Activated CD4-positive, alpha-beta T cell treated with anti-CD3 and anti-CD28 coated beads, Interleukin-2, amount 10 ng/mL, durations not matched to agents 7 days and 5 days (primary cell): ENCODE results near the gene HDAC2. TPM values are rescaled to one million over a fixed set of nuclear protein-coding genes. Genes with fewer than 3 reads are reported as not detected.
A peak's percentile ranks its signal among the peaks of the same experiment; 100 is the strongest.
"Not testable (repeated sequence)": the region's sequence is repeated elsewhere in the genome, so short reads cannot be mapped to it uniquely, and the experiment has no call there.

Experiments
- CTCF ChIA-PET: fragments of 350-600 bp; sonication (Branson Sonifier 250); formaldehyde crosslinking; loops from one replicate; lab custom pipeline; 2021; ENCODE audit warnings: antibody characterized with exemption; lab: Charles Lee
- POLR2A ChIA-PET: fragments of 350-600 bp; sonication (Branson Sonifier 250); formaldehyde crosslinking; loops from one replicate; lab custom pipeline; 2021; ENCODE audit warnings: antibody characterized with exemption; lab: Charles Lee
- DNase-seq: peaks from one replicate; pipeline ENCODE4 v3.0.0-alpha.2; 2020
- H3K27ac Mint-ChIP-seq: one replicate; pipeline ENCODE4 v1.8.0; 2021; ENCODE audit warnings: mild to moderate bottlenecking, moderate library complexity, mixed read lengths
- H3K27me3 Mint-ChIP-seq: one replicate; pipeline ENCODE4 v1.8.0; 2021; ENCODE audit warnings: mixed read lengths
- H3K36me3 Mint-ChIP-seq: one replicate; pipeline ENCODE4 v1.8.0; 2021; ENCODE audit warnings: low read depth, mixed read lengths
- H3K4me1 Mint-ChIP-seq: one replicate; pipeline ENCODE4 v1.8.0; 2021; ENCODE audit warnings: mixed read lengths
- H3K4me3 Mint-ChIP-seq: one replicate; pipeline ENCODE4 v1.8.0; 2021; ENCODE audit warnings: mild to moderate bottlenecking, moderate library complexity, mixed read lengths
- H3K9me3 Mint-ChIP-seq: one replicate; pipeline ENCODE4 v1.8.0; 2021; ENCODE audit warnings: mixed read lengths
- total RNA-seq, 2 experiments: library from RNA; stranded (reverse); gene quantifications; one replicate each; pipeline ENCODE4 v1.2.3, GENCODE V29; 2021

HDAC2 gene
- total RNA-seq, 2 experiments from 2014 or later = 63.8 to 64.4 TPM

- CTCF ChIA-PET = interaction anchor here (0.6 kb wide), 1 partner anchor 30 kb away, joined by 4 read pairs; no protein-coding TSS in a partner anchor
- H3K4me1 Mint-ChIP-seq = no peaks in the 10 kb centered on the region
- H3K36me3 Mint-ChIP-seq = no peaks in the 10 kb centered on the region
- no peak overlapping the region for H3K4me3 Mint-ChIP-seq
- H3K9me3 Mint-ChIP-seq = no peaks in the 10 kb centered on the region
- POLR2A ChIA-PET = no interaction called here
- DNase-seq = no peak
- peaks cover 29% of the 10 kb centered on the region for H3K27me3 Mint-ChIP-seq
- no peak overlapping the region for H3K27ac Mint-ChIP-seq
Measured at GRCh38 chr6:113997116-113997515, 26.2 kb upstream of the HDAC2 start.

GRCh38 chr6:113995634-113996033 is 24.7 kb upstream of the HDAC2 start:
- H3K9me3 Mint-ChIP-seq = no peaks in the 10 kb centered on the region
- ChIA-PET POLR2A (no interaction called here), CTCF (no interaction called here)
- H3K4me3 Mint-ChIP-seq = no peak overlapping the region
- H3K36me3 Mint-ChIP-seq = no peaks in the 10 kb centered on the region
- no peaks in the 10 kb centered on the region for H3K4me1 Mint-ChIP-seq
- no peak overlapping the region for H3K27ac Mint-ChIP-seq
- no peak for DNase-seq
- H3K27me3 Mint-ChIP-seq = peaks cover 19% of the 10 kb centered on the region

GRCh38 chr6:113994934-113995342 is 24.0 kb upstream of the HDAC2 start:
- H3K36me3 Mint-ChIP-seq = no peaks in the 10 kb centered on the region
- H3K9me3 Mint-ChIP-seq = no peaks in the 10 kb centered on the region
- H3K27ac Mint-ChIP-seq = no peak overlapping the region
- DNase-seq = peak; percentile 50
- peaks cover 14% of the 10 kb centered on the region for H3K27me3 Mint-ChIP-seq
- ChIA-PET CTCF (interaction anchor here (0.9 to 1.1 kb wide), 3 partner anchors 14 to 114 kb away, joined by 3 to 5 read pairs (median 3); no protein-coding TSS in a partner anchor), POLR2A (no interaction called here)
- H3K4me1 Mint-ChIP-seq = no peaks in the 10 kb centered on the region
- no peak overlapping the region for H3K4me3 Mint-ChIP-seq

GRCh38 chr6:113989675-113990074 is 18.7 kb upstream of the HDAC2 start:
- no peaks in the 10 kb centered on the region for H3K27me3 Mint-ChIP-seq
- H3K4me1 Mint-ChIP-seq = no peaks in the 10 kb centered on the region
- H3K4me3 Mint-ChIP-seq = no peak overlapping the region
- DNase-seq = no peak
- no peaks in the 10 kb centered on the region for H3K9me3 Mint-ChIP-seq
- no peak overlapping the region for H3K27ac Mint-ChIP-seq
- POLR2A ChIA-PET = no interaction called here
- no peaks in the 10 kb centered on the region for H3K36me3 Mint-ChIP-seq
- CTCF ChIA-PET = interaction anchor here (2.1 kb wide), 1 partner anchor 17 kb away, joined by 4 read pairs; no protein-coding TSS in a partner anchor

- H3K4me3 Mint-ChIP-seq, DNase-seq, H3K9me3 Mint-ChIP-seq, H3K36me3 Mint-ChIP-seq, CTCF ChIA-PET, H3K27me3 Mint-ChIP-seq, POLR2A ChIA-PET, H3K27ac Mint-ChIP-seq, H3K4me1 Mint-ChIP-seq: not testable (repeated sequence)
Measured at GRCh38 chr6:113982675-113983074, 11.7 kb upstream of the HDAC2 start.

GRCh38 chr6:113982055-113982550 is 11.2 kb upstream of the HDAC2 start:
- H3K9me3 Mint-ChIP-seq = no peaks in the 10 kb centered on the region
- no peaks in the 10 kb centered on the region for H3K36me3 Mint-ChIP-seq
- DNase-seq = no peak
- H3K27me3 Mint-ChIP-seq = peaks cover 3% of the 10 kb centered on the region
- H3K27ac Mint-ChIP-seq = no peak overlapping the region
- no peaks in the 10 kb centered on the region for H3K4me1 Mint-ChIP-seq
- CTCF ChIA-PET = no interaction called here
- POLR2A ChIA-PET = no interaction called here
- H3K4me3 Mint-ChIP-seq = no peak overlapping the region

- Mint-ChIP-seq H3K9me3 (no peaks in the 10 kb centered on the region), H3K4me3 (no peak overlapping the region), H3K27ac (no peak overlapping the region), H3K27me3 (peaks cover 3% of the 10 kb centered on the region), H3K36me3 (no peaks in the 10 kb centered on the region), H3K4me1 (no peaks in the 10 kb centered on the region)
- peak; percentile 16 for DNase-seq
- ChIA-PET CTCF (interaction anchor here (0.5 to 1.4 kb wide), 3 partner anchors 10 to 62 kb away, joined by 3 to 5 read pairs (median 3); partner anchors contain the start of gene HDAC2), POLR2A (no interaction called here)
Measured at GRCh38 chr6:113980937-113981554, 10.1 kb upstream of the HDAC2 start.

GRCh38 chr6:113979937-113980336 is 9.0 kb upstream of the HDAC2 start:
- no peak for DNase-seq
- H3K4me3 Mint-ChIP-seq = no peak overlapping the region
- H3K27ac Mint-ChIP-seq = no peak overlapping the region
- H3K36me3 Mint-ChIP-seq = no peaks in the 10 kb centered on the region
- H3K27me3 Mint-ChIP-seq = peaks cover 3% of the 10 kb centered on the region
- ChIA-PET CTCF (interaction anchor here (1.2 kb wide), 1 partner anchor 9 kb away, joined by 3 read pairs; the partner anchor contains the start of gene HDAC2), POLR2A (no interaction called here)
- no peaks in the 10 kb centered on the region for H3K4me1 Mint-ChIP-seq
- H3K9me3 Mint-ChIP-seq = no peaks in the 10 kb centered on the region

- Mint-ChIP-seq H3K9me3 (no peaks in the 10 kb centered on the region), H3K4me1 (no peaks in the 10 kb centered on the region), H3K36me3 (no peaks in the 10 kb centered on the region), H3K27ac (no peak overlapping the region), H3K4me3 (no peak overlapping the region), H3K27me3 (peaks cover 3% of the 10 kb centered on the region)
- POLR2A ChIA-PET = no interaction called here
- CTCF ChIA-PET = no interaction called here
- no peak for DNase-seq
Measured at GRCh38 chr6:113978084-113978675, 7.2 kb upstream of the HDAC2 start.

GRCh38 chr6:113976806-113977205 is 5.9 kb upstream of the HDAC2 start:
- peaks cover 2% of the 10 kb centered on the region for H3K36me3 Mint-ChIP-seq
- H3K27ac Mint-ChIP-seq = no peak overlapping the region
- CTCF ChIA-PET = no interaction called here
- no peak overlapping the region for H3K4me3 Mint-ChIP-seq
- DNase-seq = no peak
- H3K27me3 Mint-ChIP-seq = peaks cover 3% of the 10 kb centered on the region
- POLR2A ChIA-PET = no interaction called here
- H3K4me1 Mint-ChIP-seq = peaks cover 5% of the 10 kb centered on the region
- no peaks in the 10 kb centered on the region for H3K9me3 Mint-ChIP-seq

- ChIA-PET CTCF (interaction anchor here (0.9 kb wide), 1 partner anchor 9 kb away, joined by 3 read pairs; no protein-coding TSS in a partner anchor), POLR2A (no interaction called here)
- DNase-seq = no peak
- Mint-ChIP-seq H3K27ac (peak overlapping the region; percentile 99), H3K4me3 (peak overlapping the region; percentile 86), H3K9me3 (no peaks in the 10 kb centered on the region), H3K36me3 (peaks cover 2% of the 10 kb centered on the region), H3K27me3 (no peaks in the 10 kb centered on the region), H3K4me1 (peaks cover 24% of the 10 kb centered on the region)
Measured at GRCh38 chr6:113971741-113972140, 793 bp upstream of the HDAC2 start.

- H3K9me3 Mint-ChIP-seq = no peaks in the 10 kb centered on the region
- ChIA-PET CTCF (interaction anchor here (1.0 kb wide), 1 partner anchor 9 kb away, joined by 3 read pairs; no protein-coding TSS in a partner anchor), POLR2A (no interaction called here)
- H3K4me1 Mint-ChIP-seq = peaks cover 24% of the 10 kb centered on the region
- peak; percentile 54 for DNase-seq
- H3K4me3 Mint-ChIP-seq = peak overlapping the region; percentile 86
- H3K36me3 Mint-ChIP-seq = peaks cover 2% of the 10 kb centered on the region
- H3K27ac Mint-ChIP-seq = peak overlapping the region; percentile 99
- no peaks in the 10 kb centered on the region for H3K27me3 Mint-ChIP-seq
Measured at GRCh38 chr6:113969888-113970804, 802 bp downstream of the HDAC2 start.
